ENCODE results near the gene LCAT. TPM values are rescaled to one million over a fixed set of nuclear protein-coding genes. Genes with fewer than 3 reads are reported as not detected.

LCAT gene
- total RNA-seq, 2 experiments from 2014 or later: 9.1 to 9.9 TPM

DNA sequence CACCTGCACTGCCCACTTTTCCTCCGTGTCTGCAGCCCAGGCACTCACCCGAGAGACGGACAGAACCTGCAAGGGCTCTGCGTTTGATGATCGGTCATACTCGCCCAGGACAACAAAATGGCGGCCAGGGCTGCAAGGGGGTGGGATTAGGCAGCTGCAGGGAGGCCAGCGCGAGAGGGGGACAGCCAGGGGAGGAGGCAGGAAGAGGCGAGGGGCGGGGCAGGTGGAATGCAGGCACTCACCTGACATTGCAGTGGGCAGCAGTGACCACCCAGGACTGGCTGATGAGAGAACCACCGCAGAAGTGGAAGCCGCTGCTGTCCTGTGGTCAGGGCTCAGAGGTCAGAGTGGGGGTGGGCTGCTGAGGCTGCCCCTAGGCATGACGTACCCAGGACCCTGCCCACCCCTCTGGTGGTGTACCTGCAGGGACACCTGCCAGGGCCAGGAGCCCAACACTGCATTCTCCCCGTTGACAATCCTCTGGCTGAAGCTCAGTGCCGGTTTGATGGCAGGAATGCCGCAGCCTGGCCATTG is 13.2 kb downstream of the LCAT start:
- POLR2A ChIA-PET: no interaction called here
- intact Hi-C loops (cut with DNase I, micrococcal nuclease): no loop called here
- H3K4me3 Mint-ChIP-seq: no peak overlapping the region
- CTCF ChIA-PET: interaction anchor here (1.2 to 1.6 kb wide), 4 partner anchors 9 to 115 kb away, joined by 3 to 5 read pairs (median 3); no protein-coding TSS in a partner anchor
- no peak overlapping the region for H3K27ac Mint-ChIP-seq
- H3K27me3 Mint-ChIP-seq: no peaks in the 10 kb centered on the region
- peaks cover 16% of the 10 kb centered on the region for H3K4me1 Mint-ChIP-seq
- H3K9me3 Mint-ChIP-seq (ENCODE audit: low read depth): no peaks in the 10 kb centered on the region
- peak; percentile 8 for DNase-seq
- no peak for ATAC-seq
- peaks cover 36% of the 10 kb centered on the region for H3K36me3 Mint-ChIP-seq (ENCODE audit: low read depth)

GRCh38 chr16:67930191-67930590 is 13.7 kb downstream of the LCAT start:
- Mint-ChIP-seq H3K4me3 (no peak overlapping the region), H3K27me3 (no peaks in the 10 kb centered on the region), H3K4me1 (peaks cover 12% of the 10 kb centered on the region), H3K9me3 (ENCODE audit: low read depth) (no peaks in the 10 kb centered on the region), H3K27ac (no peak overlapping the region), H3K36me3 (ENCODE audit: low read depth) (peaks cover 30% of the 10 kb centered on the region)
- intact Hi-C loops (cut with DNase I, micrococcal nuclease): no loop called here
- peak; percentile 6 for DNase-seq
- ATAC-seq: no peak
- ChIA-PET CTCF (interaction anchor here (1.0 to 1.7 kb wide), 3 partner anchors 9 to 111 kb away, joined by 3 to 5 read pairs (median 4); no protein-coding TSS in a partner anchor), POLR2A (interaction anchor here (0.6 kb wide), 1 partner anchor 53 kb away, joined by 4 read pairs; no protein-coding TSS in a partner anchor)

GRCh38 chr16:67928561-67929364 is 15.2 kb downstream of the LCAT start:
- POLR2A ChIA-PET: no interaction called here
- Mint-ChIP-seq H3K36me3 (ENCODE audit: low read depth) (peaks cover 16% of the 10 kb centered on the region), H3K27ac (no peak overlapping the region), H3K9me3 (ENCODE audit: low read depth) (no peaks in the 10 kb centered on the region), H3K27me3 (no peaks in the 10 kb centered on the region), H3K4me3 (no peak overlapping the region), H3K4me1 (no peaks in the 10 kb centered on the region)
- CTCF ChIA-PET: interaction anchor here (0.6 to 1.9 kb wide), 16 partner anchors 9 to 408 kb away, joined by 3 to 21 read pairs (median 4); partner anchors contain the start of gene NRN1L
- DNase-seq (peak; percentile 89), ATAC-seq (peak; percentile 92)
- intact Hi-C loops (cut with DNase I, micrococcal nuclease): loop anchor here (1.0 kb wide), 4 partner anchors 45 to 407 kb away; no protein-coding TSS in a partner anchor

DNA sequence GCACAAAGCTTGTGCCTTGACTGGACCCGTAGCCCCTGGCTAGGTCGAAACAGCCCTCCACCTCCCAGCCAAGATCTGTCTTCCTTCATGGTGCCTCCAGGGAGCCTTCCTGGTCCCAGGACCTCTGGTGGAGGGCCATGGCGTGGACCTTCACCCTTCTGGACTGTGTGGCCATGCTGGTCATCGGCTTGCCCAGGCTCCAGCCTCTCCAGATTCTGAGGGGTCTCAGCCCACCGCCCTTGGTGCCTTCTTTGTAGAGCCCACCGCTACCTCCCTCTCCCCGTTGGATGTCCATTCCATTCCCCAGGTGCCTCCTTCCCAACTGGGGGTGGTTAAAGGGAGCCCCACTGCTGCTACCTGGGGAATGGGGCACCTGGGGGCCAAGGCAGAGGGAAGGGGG is 15.8 kb downstream of the LCAT start:
- H3K4me1 Mint-ChIP-seq: no peaks in the 10 kb centered on the region
- no peak overlapping the region for H3K4me3 Mint-ChIP-seq
- H3K9me3 Mint-ChIP-seq (ENCODE audit: low read depth): no peaks in the 10 kb centered on the region
- POLR2A ChIA-PET: no interaction called here
- peak; percentile 5 for ATAC-seq
- intact Hi-C loops (cut with DNase I, micrococcal nuclease): loop anchor here (1.0 kb wide), 4 partner anchors 45 to 407 kb away; no protein-coding TSS in a partner anchor
- CTCF ChIA-PET: interaction anchor here (0.6 to 1.9 kb wide), 11 partner anchors 9 to 407 kb away, joined by 3 to 21 read pairs (median 4); partner anchors contain the start of gene NRN1L
- H3K36me3 Mint-ChIP-seq (ENCODE audit: low read depth): peaks cover 13% of the 10 kb centered on the region
- H3K27me3 Mint-ChIP-seq: no peaks in the 10 kb centered on the region
- peak; percentile 6 for DNase-seq
- H3K27ac Mint-ChIP-seq: no peak overlapping the region

DNA sequence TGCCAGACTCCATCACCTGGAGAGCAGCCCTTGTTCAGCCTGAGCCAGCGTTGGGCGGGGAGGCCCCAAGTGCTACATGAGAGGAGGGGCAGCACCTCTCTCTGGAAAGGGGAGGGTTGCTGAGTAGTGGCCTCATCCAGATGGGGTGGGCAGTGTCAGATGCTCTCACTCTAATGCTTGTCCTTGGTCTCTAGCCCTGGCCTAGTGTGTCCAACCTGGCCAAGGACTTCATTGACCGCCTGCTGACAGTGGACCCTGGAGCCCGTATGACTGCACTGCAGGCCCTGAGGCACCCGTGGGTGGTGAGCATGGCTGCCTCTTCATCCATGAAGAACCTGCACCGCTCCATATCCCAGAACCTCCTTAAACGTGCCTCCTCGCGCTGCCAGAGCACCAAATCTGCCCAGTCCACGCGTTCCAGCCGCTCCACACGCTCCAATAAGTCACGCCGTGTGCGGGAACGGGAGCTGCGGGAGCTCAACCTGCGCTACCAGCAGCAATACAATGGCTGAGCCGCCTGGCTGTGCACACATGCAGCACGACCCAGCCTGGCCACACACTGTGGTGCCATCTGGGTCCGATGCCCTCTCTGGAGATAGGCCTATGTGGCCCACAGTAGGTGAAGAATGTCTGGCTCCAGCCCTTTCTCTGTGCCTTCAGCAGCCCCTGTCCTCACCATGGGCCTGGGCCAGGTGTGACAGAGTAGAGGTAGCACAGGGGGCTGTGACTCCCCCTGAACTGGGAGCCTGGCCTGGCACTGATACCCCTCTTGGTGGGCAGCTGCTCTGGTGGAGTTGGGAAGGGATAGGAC is 16.6 kb downstream of the LCAT start:
- POLR2A ChIA-PET: no interaction called here

DNA sequence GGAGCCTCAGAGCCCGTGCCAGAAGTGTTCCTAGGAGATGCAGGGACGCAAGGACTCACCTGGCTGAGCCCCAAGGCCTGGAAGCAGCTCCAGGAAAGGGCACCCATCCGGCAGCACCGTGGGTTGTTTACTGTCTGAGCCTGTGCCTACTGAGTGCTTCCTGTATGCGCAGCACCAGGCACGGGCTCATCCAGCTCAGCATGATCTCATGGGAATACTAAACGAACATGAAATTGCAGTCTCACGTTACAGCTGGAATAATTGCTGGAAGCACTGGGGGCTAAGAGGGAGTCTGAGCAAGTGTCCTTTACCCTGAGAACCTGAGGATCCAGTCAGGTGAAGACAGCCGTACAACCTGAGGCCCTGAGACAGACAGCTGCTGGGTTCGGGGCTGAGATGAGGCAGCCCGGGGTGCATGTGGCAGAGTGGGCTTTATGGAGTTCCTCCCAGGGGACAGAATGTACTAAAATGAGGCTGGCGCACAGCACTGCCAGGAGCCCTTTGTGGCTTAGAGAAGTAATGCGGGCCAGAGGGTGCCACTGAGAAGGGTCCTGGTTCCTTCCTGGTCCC is 17.7 kb downstream of the LCAT start:
- Mint-ChIP-seq H3K4me1 (peaks cover 11% of the 10 kb centered on the region), H3K27ac (peak overlapping the region; percentile 3), H3K27me3 (no peaks in the 10 kb centered on the region), H3K36me3 (ENCODE audit: low read depth) (peaks cover 4% of the 10 kb centered on the region), H3K4me3 (no peak overlapping the region), H3K9me3 (ENCODE audit: low read depth) (no peaks in the 10 kb centered on the region)
- ChIA-PET POLR2A (no interaction called here), CTCF (interaction anchor here (0.6 to 3.0 kb wide), 6 partner anchors 9 to 113 kb away, joined by 3 to 17 read pairs (median 5); no protein-coding TSS in a partner anchor)
- DNase-seq: no peak
- intact Hi-C loops (cut with DNase I, micrococcal nuclease): no loop called here
- ATAC-seq: no peak

More for the DNA sequence above, 16.6 kb downstream of the LCAT start:
- DNase-seq: no peak
- H3K27ac Mint-ChIP-seq: no peak overlapping the region
- CTCF ChIA-PET: interaction anchor here (0.7 to 1.5 kb wide), 5 partner anchors 8 to 111 kb away, joined by 3 to 7 read pairs (median 4); no protein-coding TSS in a partner anchor
- no peak for ATAC-seq
- peaks cover 3% of the 10 kb centered on the region for H3K4me1 Mint-ChIP-seq
- H3K27me3 Mint-ChIP-seq: no peaks in the 10 kb centered on the region
- peaks cover 10% of the 10 kb centered on the region for H3K36me3 Mint-ChIP-seq (ENCODE audit: low read depth)
- no peaks in the 10 kb centered on the region for H3K9me3 Mint-ChIP-seq (ENCODE audit: low read depth)
- H3K4me3 Mint-ChIP-seq: no peak overlapping the region
- intact Hi-C loops (cut with DNase I, micrococcal nuclease): no loop called here

GRCh38 chr16:67924140-67924906 is 19.6 kb downstream of the LCAT start:
- POLR2A ChIA-PET: interaction anchor here (0.6 kb wide), 1 partner anchor 144 kb away, joined by 4 read pairs; no protein-coding TSS in a partner anchor
- Mint-ChIP-seq H3K4me1 (peaks cover 13% of the 10 kb centered on the region), H3K27ac (peak overlapping the region; percentile 17), H3K36me3 (ENCODE audit: low read depth) (peaks cover 1% of the 10 kb centered on the region), H3K27me3 (no peaks in the 10 kb centered on the region), H3K9me3 (ENCODE audit: low read depth) (no peaks in the 10 kb centered on the region), H3K4me3 (no peak overlapping the region)
- ATAC-seq: no peak
- no peak for DNase-seq
- intact Hi-C loops (cut with DNase I, micrococcal nuclease): no loop called here
- CTCF ChIA-PET: interaction anchor here (0.6 to 3.0 kb wide), 7 partner anchors 10 to 404 kb away, joined by 3 to 17 read pairs (median 4); no protein-coding TSS in a partner anchor

DNA sequence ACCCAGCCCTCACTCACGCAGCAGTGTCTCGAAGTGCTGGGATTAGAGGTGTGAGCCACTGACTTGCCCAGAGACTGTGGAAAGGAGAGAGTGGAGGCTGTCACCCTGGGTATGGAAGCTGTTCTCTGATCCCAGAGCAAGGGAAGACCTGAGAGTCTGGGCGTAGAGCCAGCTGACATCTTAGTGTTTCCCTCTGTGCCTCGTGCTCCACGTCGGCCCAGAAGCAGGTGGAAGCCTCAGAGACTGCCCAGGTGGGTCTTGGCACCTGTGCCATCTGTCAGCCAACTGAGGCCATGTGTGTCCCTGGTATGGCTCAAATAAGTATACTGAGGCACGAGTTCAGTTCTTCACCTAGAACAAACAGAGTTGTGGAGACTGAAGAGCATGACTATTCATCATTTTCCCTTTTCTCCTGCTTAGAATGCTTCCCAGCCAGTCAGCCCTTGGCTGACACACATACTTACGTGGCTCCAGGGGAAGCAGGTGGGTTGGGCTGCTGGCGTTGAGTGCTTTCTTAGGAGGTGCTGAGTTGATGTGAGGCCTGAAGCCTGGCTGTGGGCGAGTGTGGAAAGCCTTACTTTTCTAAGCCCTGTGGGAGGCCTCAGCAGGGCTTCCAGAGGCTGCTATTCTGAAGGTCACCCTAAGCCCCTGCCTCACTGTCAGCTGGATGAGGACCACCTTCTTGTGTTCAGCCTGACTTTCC is 20.4 kb downstream of the LCAT start:
- Mint-ChIP-seq H3K9me3 (ENCODE audit: low read depth) (no peaks in the 10 kb centered on the region), H3K4me1 (peaks cover 18% of the 10 kb centered on the region), H3K4me3 (no peak overlapping the region), H3K27ac (peak overlapping the region; percentile 26), H3K36me3 (ENCODE audit: low read depth) (peaks cover 1% of the 10 kb centered on the region), H3K27me3 (no peaks in the 10 kb centered on the region)
- intact Hi-C loops (cut with DNase I, micrococcal nuclease): no loop called here
- ChIA-PET CTCF (interaction anchor here (0.6 to 3.0 kb wide), 5 partner anchors 23 to 108 kb away, joined by 3 to 17 read pairs (median 3); no protein-coding TSS in a partner anchor), POLR2A (no interaction called here)
- ATAC-seq: no peak
- DNase-seq: no peak

GRCh38 chr16:67922740-67923139 is 21.2 kb downstream of the LCAT start:
- no peak for DNase-seq

GRCh38 chr16:67922221-67922620 is 21.7 kb downstream of the LCAT start:
- H3K4me3 Mint-ChIP-seq: no peak overlapping the region
- intact Hi-C loops (cut with DNase I, micrococcal nuclease): no loop called here
- H3K36me3 Mint-ChIP-seq (ENCODE audit: low read depth): no peaks in the 10 kb centered on the region
- no peak for ATAC-seq
- no peaks in the 10 kb centered on the region for H3K27me3 Mint-ChIP-seq
- no peak for DNase-seq
- H3K9me3 Mint-ChIP-seq (ENCODE audit: low read depth): no peaks in the 10 kb centered on the region
- ChIA-PET CTCF (interaction anchor here (0.9 to 2.0 kb wide), 4 partner anchors 25 to 478 kb away, joined by 3 to 7 read pairs (median 4); no protein-coding TSS in a partner anchor), POLR2A (no interaction called here)
- peaks cover 31% of the 10 kb centered on the region for H3K4me1 Mint-ChIP-seq
- peak overlapping the region; percentile 74 for H3K27ac Mint-ChIP-seq

More at GRCh38 chr16:67922740-67923139, 21.2 kb downstream of the LCAT start:
- H3K27ac Mint-ChIP-seq: peak overlapping the region; percentile 74
- H3K4me1 Mint-ChIP-seq: peaks cover 26% of the 10 kb centered on the region
- no peaks in the 10 kb centered on the region for H3K9me3 Mint-ChIP-seq (ENCODE audit: low read depth)
- intact Hi-C loops (cut with DNase I, micrococcal nuclease): no loop called here
- POLR2A ChIA-PET: no interaction called here
- no peaks in the 10 kb centered on the region for H3K27me3 Mint-ChIP-seq
- H3K36me3 Mint-ChIP-seq (ENCODE audit: low read depth): no peaks in the 10 kb centered on the region
- no peak overlapping the region for H3K4me3 Mint-ChIP-seq
- CTCF ChIA-PET: interaction anchor here (0.6 to 2.0 kb wide), 4 partner anchors 35 to 107 kb away, joined by 3 to 7 read pairs (median 4); no protein-coding TSS in a partner anchor
- ATAC-seq: no peak
